Natural killer cell treated with Interleukin-12 subunit alpha and Interleukin-12 subunit beta and Interleukin-15 and Interleukin-18, amount 100 ng/mL, for 72 hours (primary cell): ENCODE results near the gene NID1. TPM values are rescaled to one million over a fixed set of nuclear protein-coding genes. Genes with fewer than 3 reads are reported as not detected.
A peak's percentile ranks its signal among the peaks of the same experiment; 100 is the strongest.
"Not testable (repeated sequence)": the region's sequence is repeated elsewhere in the genome, so short reads cannot be mapped to it uniquely, and the experiment has no call there.

ENCODE experiments used
- ATAC-seq, 2 donors: fragments of 150-1000 bp; cut with Tn5 transposase in 1 of 2; sonication (Bioruptor Pico), chemical (Tn5 transposase) in 1 of 2; 2 replicates each; pipeline ENCODE4 v1.10.0; 2021
- DNase-seq: peaks from one replicate; pipeline ENCODE4 v3.0.0; 2022; ENCODE audit warnings: low spot score
- H3K27ac Mint-ChIP-seq, 2 donors: 1 replicate in 1 of 2; 2 replicates in 1 of 2; pipeline ENCODE4 v1.8.0; 2022; ENCODE audit warnings: mixed read lengths in 2 of 2, mild to moderate bottlenecking in 1 of 2, moderate library complexity in 1 of 2
- H3K27me3 Mint-ChIP-seq, 2 donors: 1 replicate in 1 of 2; 2 replicates in 1 of 2; pipeline ENCODE4 v1.8.0; 2022; ENCODE audit warnings: mixed read lengths in 2 of 2
- H3K36me3 Mint-ChIP-seq: one replicate; pipeline ENCODE4 v1.8.0; 2022; ENCODE audit warnings: mixed read lengths
- H3K4me1 Mint-ChIP-seq, 2 donors: 1 replicate in 1 of 2; 2 replicates in 1 of 2; pipeline ENCODE4 v1.8.0; 2022; ENCODE audit warnings: low read depth in 2 of 2, mixed read lengths in 2 of 2, mild to moderate bottlenecking in 1 of 2
- H3K4me3 Mint-ChIP-seq: one replicate; pipeline ENCODE4 v1.8.0; 2022; ENCODE audit warnings: mixed read lengths
- H3K9me3 Mint-ChIP-seq: 2 replicates; pipeline ENCODE4 v1.8.0; 2022; ENCODE audit warnings: mixed read lengths
- total RNA-seq, 2 donors: library from RNA; stranded (reverse); gene quantifications; one replicate each; pipeline ENCODE4 v1.2.3, GENCODE V29; 2022

Gene NID1
- total RNA-seq, 2 donors from 2014 or later = not detected

- Mint-ChIP-seq H3K9me3 (no peaks in the 10 kb centered on the region), H3K36me3 (no peaks in the 10 kb centered on the region)
Measured at GRCh38 chr1:235928197-235928596, 136.7 kb downstream of the NID1 start.

GRCh38 chr1:235927551-235927950 lies 137.3 kb downstream of the NID1 start:
- H3K9me3 Mint-ChIP-seq, H3K36me3 Mint-ChIP-seq, H3K4me3 Mint-ChIP-seq, DNase-seq, H3K27me3 Mint-ChIP-seq, ATAC-seq: not testable (repeated sequence)
- Mint-ChIP-seq H3K27ac (peak overlapping the region in 1 of 2 donors; percentile 21), H3K4me1 (peaks cover 23% of the 10 kb centered on the region in 2 donors)

More at GRCh38 chr1:235928197-235928596, 136.7 kb downstream of the NID1 start:
- H3K27me3 Mint-ChIP-seq = no peaks in the 10 kb centered on the region
- no peak overlapping the region for H3K4me3 Mint-ChIP-seq
- H3K27ac Mint-ChIP-seq = peak overlapping the region in 1 of 2 donors; percentile 21
- ATAC-seq (no peak), DNase-seq (no peak)
- H3K4me1 Mint-ChIP-seq = peaks cover 16 to 18% of the 10 kb centered on the region in 2 donors

Other genes starting within 250 kb of the NID1 start
- 10 to 100 TPM; 68.8 to 91.2 TPM for gene LYST, start 198.2 kb downstream of the NID1 start, total RNA-seq
- 10 to 100 TPM in 1 of 2 donors, 1 to 10 TPM in 1; 8.6 to 16.8 TPM for gene GPR137B, start 77.4 kb upstream of the NID1 start, total RNA-seq
- 10 to 100 TPM in 1 of 2 donors, 1 to 10 TPM in 1; 7.3 to 14.3 TPM for gene ERO1B, start 216.9 kb upstream of the NID1 start, total RNA-seq